Uterus (tissue), 2 donors: ENCODE measurements around the gene THAP10.

Experiments used
- POLR2A ChIP-seq, 2 donors: fragments of 450-650 bp; IDR thresholded peaks; one replicate each; pipeline ENCODE4 v1.6.1; 2016; ENCODE audit warnings: antibody characterized with exemption in 2 of 2, mild to moderate bottlenecking in 1 of 2, moderate library complexity in 1 of 2
- TF ChIP-seq, protein P1 (sequence below), 4 experiments: fragments of 200-600 bp in 2 of 4; fragments of 450-650 bp in 2 of 4; sonication (generic) in 2 of 4; IDR thresholded peaks; one replicate each; pipeline ENCODE4 v1.5.1; 2016 to 2019; ENCODE audit warnings: antibody characterized with exemption in 4 of 4, mild to moderate bottlenecking in 2 of 4, moderate library complexity in 1 of 4

DNA sequence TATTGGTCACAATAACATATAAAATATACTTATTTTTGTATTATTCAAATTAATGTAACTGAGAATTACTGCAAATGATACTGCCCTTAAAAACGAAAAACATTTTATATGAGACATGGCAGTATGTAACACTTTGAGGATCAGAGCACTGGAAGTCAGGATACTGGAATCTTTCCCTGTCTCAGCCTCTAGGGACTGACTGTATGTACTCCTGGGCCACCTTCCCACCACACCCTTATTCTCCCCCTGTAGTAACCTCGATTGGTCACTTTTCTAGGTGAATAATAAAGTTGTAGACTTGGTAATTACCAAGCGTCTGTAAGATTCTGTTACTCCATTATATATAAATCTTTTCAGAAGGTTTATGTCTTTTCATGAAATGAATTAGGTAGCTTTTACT is 43.4 kb upstream of the THAP10 start:
- TF ChIP-seq, protein P1, sequence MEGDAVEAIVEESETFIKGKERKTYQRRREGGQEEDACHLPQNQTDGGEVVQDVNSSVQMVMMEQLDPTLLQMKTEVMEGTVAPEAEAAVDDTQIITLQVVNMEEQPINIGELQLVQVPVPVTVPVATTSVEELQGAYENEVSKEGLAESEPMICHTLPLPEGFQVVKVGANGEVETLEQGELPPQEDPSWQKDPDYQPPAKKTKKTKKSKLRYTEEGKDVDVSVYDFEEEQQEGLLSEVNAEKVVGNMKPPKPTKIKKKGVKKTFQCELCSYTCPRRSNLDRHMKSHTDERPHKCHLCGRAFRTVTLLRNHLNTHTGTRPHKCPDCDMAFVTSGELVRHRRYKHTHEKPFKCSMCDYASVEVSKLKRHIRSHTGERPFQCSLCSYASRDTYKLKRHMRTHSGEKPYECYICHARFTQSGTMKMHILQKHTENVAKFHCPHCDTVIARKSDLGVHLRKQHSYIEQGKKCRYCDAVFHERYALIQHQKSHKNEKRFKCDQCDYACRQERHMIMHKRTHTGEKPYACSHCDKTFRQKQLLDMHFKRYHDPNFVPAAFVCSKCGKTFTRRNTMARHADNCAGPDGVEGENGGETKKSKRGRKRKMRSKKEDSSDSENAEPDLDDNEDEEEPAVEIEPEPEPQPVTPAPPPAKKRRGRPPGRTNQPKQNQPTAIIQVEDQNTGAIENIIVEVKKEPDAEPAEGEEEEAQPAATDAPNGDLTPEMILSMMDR (IDR thresholded peaks at IDR 0.05), result no peak
- no peak for TF ChIP-seq POLR2A (IDR thresholded peaks at IDR 0.05)
